NB4 (cell line): ENCODE measurements around the gene LIPA.

Experiments used
- POLR2A ChIP-seq: IDR thresholded peaks from 2 replicates; pipeline ENCODE4 v1.6.1; 2011; ENCODE audit warnings: mild to moderate bottlenecking; ENCODE audit not compliant: insufficient read length; ENCODE audit errors: extremely low read depth
- TF ChIP-seq, protein P1 (sequence below): IDR thresholded peaks from one replicate; pipeline ENCODE4 v1.5.1; 2012; ENCODE audit warnings: low read depth, low read length
- TF ChIP-seq, protein P2 (sequence below): IDR thresholded peaks from 2 replicates; pipeline ENCODE4 v1.6.1; 2011; ENCODE audit warnings: low read depth, low read length

- TF ChIP-seq, protein P1, sequence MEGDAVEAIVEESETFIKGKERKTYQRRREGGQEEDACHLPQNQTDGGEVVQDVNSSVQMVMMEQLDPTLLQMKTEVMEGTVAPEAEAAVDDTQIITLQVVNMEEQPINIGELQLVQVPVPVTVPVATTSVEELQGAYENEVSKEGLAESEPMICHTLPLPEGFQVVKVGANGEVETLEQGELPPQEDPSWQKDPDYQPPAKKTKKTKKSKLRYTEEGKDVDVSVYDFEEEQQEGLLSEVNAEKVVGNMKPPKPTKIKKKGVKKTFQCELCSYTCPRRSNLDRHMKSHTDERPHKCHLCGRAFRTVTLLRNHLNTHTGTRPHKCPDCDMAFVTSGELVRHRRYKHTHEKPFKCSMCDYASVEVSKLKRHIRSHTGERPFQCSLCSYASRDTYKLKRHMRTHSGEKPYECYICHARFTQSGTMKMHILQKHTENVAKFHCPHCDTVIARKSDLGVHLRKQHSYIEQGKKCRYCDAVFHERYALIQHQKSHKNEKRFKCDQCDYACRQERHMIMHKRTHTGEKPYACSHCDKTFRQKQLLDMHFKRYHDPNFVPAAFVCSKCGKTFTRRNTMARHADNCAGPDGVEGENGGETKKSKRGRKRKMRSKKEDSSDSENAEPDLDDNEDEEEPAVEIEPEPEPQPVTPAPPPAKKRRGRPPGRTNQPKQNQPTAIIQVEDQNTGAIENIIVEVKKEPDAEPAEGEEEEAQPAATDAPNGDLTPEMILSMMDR, result no peak
- no peak for TF ChIP-seq POLR2A
- TF ChIP-seq, protein P2, sequence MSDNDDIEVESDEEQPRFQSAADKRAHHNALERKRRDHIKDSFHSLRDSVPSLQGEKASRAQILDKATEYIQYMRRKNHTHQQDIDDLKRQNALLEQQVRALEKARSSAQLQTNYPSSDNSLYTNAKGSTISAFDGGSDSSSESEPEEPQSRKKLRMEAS, result no peak
Measured at GRCh38 chr10:89228962-89229361, 22.6 kb downstream of the LIPA start.
